MM.1S (cell line): ENCODE data around the gene PDGFRB.

Experiments used
- DNase-seq: peaks from one replicate; pipeline ENCODE4 v3.0.0-alpha.2; 2015
- H2AFZ ChIP-seq: fragments of 300-600 bp; sonication (generic); 2 replicates; pipeline ENCODE4 v1.6.0; 2016; ENCODE audit warnings: antibody characterized with exemption, low read length
- H3F3A ChIP-seq: fragments of 300-600 bp; sonication (generic); 2 replicates; pipeline ENCODE4 v1.6.1; 2016; ENCODE audit warnings: mild to moderate bottlenecking, antibody characterized with exemption, low read length, moderate library complexity, mixed read lengths; ENCODE audit not compliant: insufficient read depth
- H3K27ac ChIP-seq: fragments of 300-600 bp; sonication (generic); 2 replicates; pipeline ENCODE4 v1.5.1; 2016; ENCODE audit warnings: mild to moderate bottlenecking, low read length
- H3K27me3 ChIP-seq: fragments of 300-600 bp; sonication (generic); replicated peaks from 2 replicates; pipeline ENCODE4 v1.6.0; 2016; ENCODE audit warnings: low read length; ENCODE audit not compliant: insufficient read depth
- H3K36me3 ChIP-seq: fragments of 300-600 bp; sonication (generic); replicated peaks from 2 replicates; pipeline ENCODE4 v1.6.1; 2016; ENCODE audit warnings: mild to moderate bottlenecking, low read length, mixed read lengths; ENCODE audit not compliant: insufficient read depth
- H3K4me1 ChIP-seq: fragments of 300-600 bp; sonication (generic); 2 replicates; pipeline ENCODE4 v1.6.1; 2016; ENCODE audit warnings: low read length, mixed read lengths
- H3K4me2 ChIP-seq: fragments of 300-600 bp; sonication (generic); 2 replicates; pipeline ENCODE4 v1.6.0; 2016; ENCODE audit warnings: low read depth, low read length
- H3K4me3 ChIP-seq: fragments of 300-600 bp; sonication (generic); 2 replicates; pipeline ENCODE4 v1.5.1; 2016; ENCODE audit warnings: low read length, mixed read lengths
- H3K79me2 ChIP-seq: fragments of 300-600 bp; sonication (generic); 2 replicates; pipeline ENCODE4 v1.6.1; 2016; ENCODE audit warnings: mixed run types, low read length, mixed read lengths
- H3K9ac ChIP-seq: fragments of 300-600 bp; sonication (generic); 2 replicates; pipeline ENCODE4 v1.6.1; 2016; ENCODE audit warnings: low read length, mixed read lengths
- H3K9me2 ChIP-seq: fragments of 300-600 bp; sonication (generic); replicated peaks from 2 replicates; pipeline ENCODE4 v1.6.1; 2016; ENCODE audit warnings: mild to moderate bottlenecking, low read length, mixed read lengths; ENCODE audit not compliant: insufficient read depth
- H3K9me3 ChIP-seq: fragments of 300-600 bp; sonication (generic); replicated peaks from 2 replicates; pipeline ENCODE4 v1.6.1; 2016; ENCODE audit warnings: mild to moderate bottlenecking, low read length, mixed read lengths; ENCODE audit not compliant: insufficient read depth
- H4K20me1 ChIP-seq: fragments of 300-600 bp; sonication (generic); 2 replicates; pipeline ENCODE4 v1.6.1; 2016; ENCODE audit warnings: mild to moderate bottlenecking, low read length, moderate library complexity, mixed read lengths; ENCODE audit not compliant: insufficient read depth
- EZH2 ChIP-seq: fragments of 300-600 bp; sonication (generic); optimal IDR thresholded peaks from 2 replicates; pipeline ENCODE3; 2017; ENCODE audit warnings: low read depth, mild to moderate bottlenecking, antibody characterized with exemption, low read length, mixed read lengths
- EZH2phosphoT487 ChIP-seq: fragments of 300-600 bp; sonication (generic); IDR thresholded peaks from 2 replicates; pipeline ENCODE4 v1.6.1; 2018; ENCODE audit warnings: antibody characterized with exemption, low read length
- TF ChIP-seq, protein P1 (sequence below): fragments of 300-600 bp; sonication (generic); IDR thresholded peaks from 2 replicates; pipeline ENCODE4 v1.5.1; 2016; ENCODE audit warnings: antibody characterized with exemption, low read length, mixed read lengths

The PDGFRB gene

DNA sequence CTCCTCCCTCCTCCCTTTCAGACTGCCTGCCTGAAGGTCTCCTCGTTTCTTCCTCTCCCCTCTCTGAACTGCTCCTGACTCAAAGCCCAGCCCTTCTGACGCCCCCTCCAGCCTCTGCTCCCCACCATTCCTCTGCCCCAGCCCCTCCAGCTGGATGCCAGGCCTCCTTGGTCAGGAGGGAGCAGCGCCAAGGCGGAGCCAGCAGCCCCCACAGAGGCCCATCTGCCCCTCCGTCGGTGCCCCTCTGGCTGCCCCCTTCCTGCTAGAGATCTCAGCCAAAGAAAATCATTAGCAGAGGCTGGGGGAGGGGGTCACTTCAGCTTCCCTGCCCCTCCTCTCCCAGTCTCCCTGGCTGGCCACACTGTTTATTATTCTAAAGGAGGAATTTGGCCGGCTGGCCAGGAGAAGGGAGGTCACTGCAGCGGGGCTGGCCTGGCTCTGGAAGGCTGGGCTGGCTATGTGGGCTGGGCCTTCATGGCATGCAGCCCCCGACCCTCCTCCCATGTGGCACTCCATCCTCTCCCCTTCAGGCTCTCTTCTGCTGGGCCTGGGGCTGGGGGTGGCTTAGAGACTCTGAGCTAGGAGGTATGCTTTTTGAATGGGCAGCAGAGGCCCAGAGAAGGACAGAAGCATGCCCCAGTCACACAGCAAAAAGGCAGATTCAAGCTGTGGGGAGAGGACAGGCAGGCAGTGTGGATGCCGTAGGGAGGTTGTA is 16.9 kb downstream of the PDGFRB start:
- Histone ChIP-seq H3K4me2 (no peak overlapping the region), H3K4me1 (no peaks in the 10 kb centered on the region), H3K36me3 (no peaks in the 10 kb centered on the region), H3K9me2 (no peaks in the 10 kb centered on the region), H3K4me3 (no peak overlapping the region), H2AFZ (no peak overlapping the region), H3K9me3 (no peaks in the 10 kb centered on the region), H3K79me2 (no peaks in the 10 kb centered on the region), H3K27ac (no peak overlapping the region), H3F3A (no peaks in the 10 kb centered on the region), H4K20me1 (no peaks in the 10 kb centered on the region), H3K9ac (no peak overlapping the region), H3K27me3 (peaks cover 4% of the 10 kb centered on the region)
- DNase-seq = no peak
- no peak for TF ChIP-seq EZH2
- TF ChIP-seq, protein P1, sequence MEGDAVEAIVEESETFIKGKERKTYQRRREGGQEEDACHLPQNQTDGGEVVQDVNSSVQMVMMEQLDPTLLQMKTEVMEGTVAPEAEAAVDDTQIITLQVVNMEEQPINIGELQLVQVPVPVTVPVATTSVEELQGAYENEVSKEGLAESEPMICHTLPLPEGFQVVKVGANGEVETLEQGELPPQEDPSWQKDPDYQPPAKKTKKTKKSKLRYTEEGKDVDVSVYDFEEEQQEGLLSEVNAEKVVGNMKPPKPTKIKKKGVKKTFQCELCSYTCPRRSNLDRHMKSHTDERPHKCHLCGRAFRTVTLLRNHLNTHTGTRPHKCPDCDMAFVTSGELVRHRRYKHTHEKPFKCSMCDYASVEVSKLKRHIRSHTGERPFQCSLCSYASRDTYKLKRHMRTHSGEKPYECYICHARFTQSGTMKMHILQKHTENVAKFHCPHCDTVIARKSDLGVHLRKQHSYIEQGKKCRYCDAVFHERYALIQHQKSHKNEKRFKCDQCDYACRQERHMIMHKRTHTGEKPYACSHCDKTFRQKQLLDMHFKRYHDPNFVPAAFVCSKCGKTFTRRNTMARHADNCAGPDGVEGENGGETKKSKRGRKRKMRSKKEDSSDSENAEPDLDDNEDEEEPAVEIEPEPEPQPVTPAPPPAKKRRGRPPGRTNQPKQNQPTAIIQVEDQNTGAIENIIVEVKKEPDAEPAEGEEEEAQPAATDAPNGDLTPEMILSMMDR = no peak
- TF ChIP-seq EZH2phosphoT487 = no peak

DNA sequence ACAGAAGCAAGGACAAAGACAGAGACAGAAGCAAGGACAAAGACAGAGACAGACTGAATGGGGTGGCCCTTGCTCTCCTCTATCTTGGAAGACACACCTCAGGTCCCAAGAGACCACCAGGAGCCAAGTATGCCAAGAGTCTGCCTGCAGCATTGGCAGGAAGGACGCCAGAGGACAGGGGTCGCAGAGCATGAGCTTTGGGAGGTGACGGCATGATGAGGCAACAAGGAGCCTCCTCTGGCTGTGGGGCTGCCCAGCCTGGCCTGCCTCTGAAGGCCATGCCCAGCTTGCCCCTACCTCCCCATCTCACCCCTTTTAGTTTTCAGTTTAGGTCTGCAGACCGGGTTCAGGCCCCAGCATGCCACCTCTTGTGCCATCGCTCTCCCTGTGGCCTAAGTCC is 17.6 kb downstream of the PDGFRB start:
- TF ChIP-seq EZH2phosphoT487 = no peak
- TF ChIP-seq EZH2 = no peak
- TF ChIP-seq, protein P1 = no peak
- no peaks in the 10 kb centered on the region for H3K9me2 ChIP-seq
- no peaks in the 10 kb centered on the region for H3F3A ChIP-seq
- peaks cover 4% of the 10 kb centered on the region for H3K27me3 ChIP-seq
- H3K9me3 ChIP-seq = no peaks in the 10 kb centered on the region
- no peak overlapping the region for H2AFZ ChIP-seq
- no peak overlapping the region for H3K27ac ChIP-seq
- no peaks in the 10 kb centered on the region for H3K36me3 ChIP-seq
- H4K20me1 ChIP-seq = no peaks in the 10 kb centered on the region
- H3K4me3 ChIP-seq = no peak overlapping the region
- H3K4me1 ChIP-seq = no peaks in the 10 kb centered on the region
- no peak overlapping the region for H3K4me2 ChIP-seq
- DNase-seq = no peak
- H3K79me2 ChIP-seq = no peaks in the 10 kb centered on the region
- H3K9ac ChIP-seq = no peak overlapping the region

DNA sequence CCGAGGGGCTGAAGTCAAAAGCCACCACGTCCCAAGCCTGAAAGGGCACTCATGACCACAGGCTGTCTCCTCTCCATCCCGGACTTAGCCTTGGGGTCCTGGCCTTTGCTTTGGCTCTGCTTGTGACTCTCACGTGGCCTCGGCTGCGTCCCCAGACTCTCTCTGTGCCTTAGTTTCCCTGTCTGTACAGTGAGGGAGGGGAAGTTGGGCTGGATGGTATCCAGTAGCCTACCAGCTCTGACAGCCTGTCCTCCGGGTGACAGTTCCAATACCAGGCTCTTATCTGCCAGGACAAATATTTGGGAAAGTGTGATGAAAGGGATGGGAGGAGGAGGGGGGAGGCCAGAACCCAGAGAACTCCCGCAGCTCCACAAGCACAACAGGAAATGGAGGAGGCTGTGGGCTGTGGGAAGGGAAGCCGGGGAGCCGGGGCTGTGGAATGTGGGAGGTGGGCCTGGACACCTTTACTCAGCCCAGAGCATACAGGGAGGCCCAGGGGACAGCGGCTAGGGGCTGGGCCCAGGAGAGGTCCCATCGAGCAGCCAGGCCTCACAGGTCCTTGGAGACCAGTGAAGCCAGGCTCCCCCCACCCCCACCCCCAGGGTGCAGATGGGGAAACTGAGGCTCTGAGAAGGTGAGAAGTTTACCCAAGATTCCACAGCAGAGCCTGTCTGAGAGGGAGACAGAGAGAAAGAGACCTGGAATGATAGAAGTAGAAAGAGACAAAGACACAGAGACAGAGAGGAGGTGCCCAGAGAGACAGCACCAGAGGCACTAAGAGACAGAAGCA is 18.3 kb downstream of the PDGFRB start:
- H3K9ac ChIP-seq = no peak overlapping the region
- no peaks in the 10 kb centered on the region for H3K9me3 ChIP-seq
- no peaks in the 10 kb centered on the region for H4K20me1 ChIP-seq
- H3F3A ChIP-seq = no peaks in the 10 kb centered on the region
- no peak overlapping the region for H3K4me2 ChIP-seq
- no peak overlapping the region for H2AFZ ChIP-seq
- DNase-seq = no peak
- no peaks in the 10 kb centered on the region for H3K9me2 ChIP-seq
- no peak overlapping the region for H3K4me3 ChIP-seq
- H3K27me3 ChIP-seq = peaks cover 4% of the 10 kb centered on the region
- no peak overlapping the region for H3K27ac ChIP-seq
- TF ChIP-seq EZH2phosphoT487 = no peak
- TF ChIP-seq EZH2 = no peak
- TF ChIP-seq, protein P1 = no peak
- no peaks in the 10 kb centered on the region for H3K4me1 ChIP-seq
- H3K79me2 ChIP-seq = no peaks in the 10 kb centered on the region
- no peaks in the 10 kb centered on the region for H3K36me3 ChIP-seq
